NCI-H2081 treated with DMSO at 0.1 percent for 48 hours (cell line): ENCODE data around the gene ANAPC2.

Experiments used
- DNase-seq: peaks from one replicate; lab custom pipeline; 2025; lab: John Stamatoyannopoulos, UW

The ANAPC2 gene, protein sequence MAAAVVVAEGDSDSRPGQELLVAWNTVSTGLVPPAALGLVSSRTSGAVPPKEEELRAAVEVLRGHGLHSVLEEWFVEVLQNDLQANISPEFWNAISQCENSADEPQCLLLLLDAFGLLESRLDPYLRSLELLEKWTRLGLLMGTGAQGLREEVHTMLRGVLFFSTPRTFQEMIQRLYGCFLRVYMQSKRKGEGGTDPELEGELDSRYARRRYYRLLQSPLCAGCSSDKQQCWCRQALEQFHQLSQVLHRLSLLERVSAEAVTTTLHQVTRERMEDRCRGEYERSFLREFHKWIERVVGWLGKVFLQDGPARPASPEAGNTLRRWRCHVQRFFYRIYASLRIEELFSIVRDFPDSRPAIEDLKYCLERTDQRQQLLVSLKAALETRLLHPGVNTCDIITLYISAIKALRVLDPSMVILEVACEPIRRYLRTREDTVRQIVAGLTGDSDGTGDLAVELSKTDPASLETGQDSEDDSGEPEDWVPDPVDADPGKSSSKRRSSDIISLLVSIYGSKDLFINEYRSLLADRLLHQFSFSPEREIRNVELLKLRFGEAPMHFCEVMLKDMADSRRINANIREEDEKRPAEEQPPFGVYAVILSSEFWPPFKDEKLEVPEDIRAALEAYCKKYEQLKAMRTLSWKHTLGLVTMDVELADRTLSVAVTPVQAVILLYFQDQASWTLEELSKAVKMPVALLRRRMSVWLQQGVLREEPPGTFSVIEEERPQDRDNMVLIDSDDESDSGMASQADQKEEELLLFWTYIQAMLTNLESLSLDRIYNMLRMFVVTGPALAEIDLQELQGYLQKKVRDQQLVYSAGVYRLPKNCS

DNA sequence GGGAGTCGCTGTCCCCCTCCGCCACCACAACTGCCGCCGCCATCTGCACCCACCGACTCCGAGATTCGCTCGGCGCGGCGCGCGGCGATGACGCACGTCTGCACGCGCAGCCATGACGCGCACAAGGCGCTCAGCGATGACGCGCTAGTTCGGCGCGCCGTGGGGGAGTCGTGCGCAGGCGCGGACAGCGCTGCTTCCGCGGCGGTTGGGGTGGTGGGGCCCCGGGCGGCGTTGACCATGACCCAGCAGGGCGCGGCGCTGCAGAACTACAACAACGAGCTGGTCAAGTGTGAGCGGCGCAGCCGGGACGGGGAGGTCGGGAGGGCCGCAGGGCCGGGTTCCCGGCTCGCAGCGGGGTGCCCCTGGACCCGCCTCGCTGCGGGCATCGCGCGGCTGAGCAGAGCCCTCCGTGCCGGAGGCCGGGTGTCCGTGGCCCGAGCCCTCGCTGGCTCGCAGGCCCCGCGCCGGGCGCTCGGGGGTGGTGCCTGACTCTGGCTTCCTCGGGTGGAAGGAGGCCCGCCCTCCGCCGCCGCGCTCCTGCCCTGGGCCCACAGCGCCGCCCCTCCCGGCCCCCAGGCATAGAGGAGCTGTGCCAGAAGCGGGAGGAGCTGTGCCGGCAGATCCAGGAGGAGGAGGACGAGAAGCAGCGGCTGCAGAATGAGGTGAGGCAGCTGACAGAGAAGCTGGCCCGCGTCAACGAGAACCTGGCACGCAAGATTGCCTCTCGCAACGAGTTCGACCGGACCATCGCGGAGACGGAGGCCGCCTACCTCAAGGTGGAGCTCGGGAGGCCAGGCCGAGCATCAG lies at the start of gene ANAPC2, which contains the start of gene SSNA1:
Gene ANAPC2 (minus strand): TSS at position 71 of the 807 bp plus-strand sequence. CDS start 28 bp downstream, at position 43.
Gene SSNA1 (plus strand): TSS at position 187 of the 807 bp plus-strand sequence. CDS start 51 bp downstream, at position 238.
- DNase-seq: no peak

DNA sequence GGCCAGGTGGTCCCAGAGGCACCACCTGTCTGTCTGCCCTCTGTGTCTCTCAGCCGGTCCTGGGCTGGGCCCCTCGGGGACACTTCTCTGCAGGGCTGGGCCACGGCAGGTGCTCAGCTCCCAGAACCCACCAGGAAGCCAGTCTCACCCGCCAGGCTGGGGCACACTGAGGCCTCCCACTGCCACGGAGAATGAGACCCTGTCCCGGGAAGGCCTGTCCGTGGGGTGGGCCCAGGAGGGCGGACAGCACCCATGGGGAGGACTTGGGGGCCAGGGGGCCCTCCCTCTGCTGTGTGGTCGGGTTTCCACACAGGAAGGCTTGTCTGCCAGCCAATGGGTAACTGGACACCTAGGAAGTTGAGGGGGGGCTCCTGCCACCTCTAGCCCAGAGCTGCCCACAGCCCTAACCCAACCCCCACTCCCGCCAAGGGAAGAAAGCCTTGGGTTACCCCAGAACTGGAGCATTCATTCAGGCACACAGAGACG lies 48.6 kb upstream of the ANAPC2 start:
- no peak for DNase-seq

DNA sequence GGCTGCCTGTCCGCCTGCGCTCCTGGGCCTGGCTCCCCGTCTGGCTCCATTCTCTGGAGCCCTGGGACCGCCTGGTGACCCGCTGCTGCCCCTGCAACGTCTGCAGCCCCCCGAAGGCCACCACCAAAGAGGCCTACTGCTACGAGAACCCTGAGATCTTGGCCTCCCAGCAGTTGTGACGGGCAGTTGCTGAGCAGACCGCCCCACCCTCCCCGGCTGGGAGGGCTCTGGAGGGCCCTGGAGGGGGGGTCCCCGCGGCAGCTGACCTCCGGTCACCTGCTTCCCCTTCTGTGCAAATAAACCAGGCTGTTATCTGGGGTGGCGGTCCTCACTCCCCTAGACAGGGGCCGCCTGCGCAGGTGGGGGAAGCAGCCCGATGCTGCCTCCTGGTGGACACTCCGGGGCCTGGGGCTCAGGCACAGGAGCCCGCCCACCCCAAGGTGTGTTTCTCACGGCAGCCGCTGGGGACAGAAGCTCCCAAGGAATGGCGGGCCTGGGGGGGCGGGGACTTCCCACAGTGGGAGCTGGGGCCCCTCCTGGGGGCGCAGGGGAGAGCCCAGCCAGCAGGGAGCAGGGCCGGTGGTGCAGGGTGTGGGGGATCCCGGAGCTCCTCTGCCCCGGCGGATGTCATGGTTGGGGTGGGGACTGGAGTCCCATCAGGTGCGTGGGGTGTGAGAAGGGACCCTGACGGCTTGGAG lies 48.0 kb upstream of the ANAPC2 start:
- DNase-seq: peak; percentile 34

DNA sequence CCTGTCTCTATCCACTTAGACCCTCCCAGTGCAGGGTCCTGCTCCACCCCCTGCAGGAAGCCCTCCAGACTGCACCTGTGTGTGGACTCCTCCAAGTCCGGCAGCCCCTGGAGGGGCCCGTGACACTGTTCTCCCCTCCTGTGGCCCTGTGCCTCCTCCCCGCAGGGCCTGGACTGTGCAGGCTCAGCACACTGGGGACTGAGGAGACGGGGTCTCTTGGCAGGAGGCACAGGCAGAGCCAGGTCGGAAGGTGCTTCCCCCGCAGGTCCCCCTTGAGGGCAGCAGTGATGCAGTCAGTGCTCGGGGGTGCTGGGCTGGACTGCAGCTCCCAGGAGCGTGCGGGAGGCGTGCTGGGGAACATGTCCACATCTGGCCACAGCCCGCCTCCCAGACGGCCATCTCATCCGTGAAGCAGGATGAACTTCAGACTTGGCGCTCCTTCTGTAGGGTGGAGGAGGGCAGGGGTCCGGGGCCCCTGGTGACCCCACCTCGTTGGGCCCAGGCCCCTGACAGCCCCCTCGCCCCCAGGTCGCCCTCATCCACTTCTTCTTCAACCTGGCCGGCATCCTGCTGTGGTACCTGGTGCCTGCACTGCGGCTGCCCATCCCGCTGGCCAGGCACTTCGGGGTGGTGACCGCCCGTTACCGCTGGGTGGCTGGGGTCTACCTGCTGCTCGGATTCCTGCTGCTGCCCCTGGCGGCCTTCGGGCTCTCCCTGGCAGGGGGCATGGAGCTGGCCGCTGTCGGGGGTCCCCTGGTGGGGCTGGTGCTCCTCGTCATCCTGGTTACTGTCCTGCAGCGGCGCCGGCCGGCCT lies 47.3 kb upstream of the ANAPC2 start:
- DNase-seq: no peak

DNA sequence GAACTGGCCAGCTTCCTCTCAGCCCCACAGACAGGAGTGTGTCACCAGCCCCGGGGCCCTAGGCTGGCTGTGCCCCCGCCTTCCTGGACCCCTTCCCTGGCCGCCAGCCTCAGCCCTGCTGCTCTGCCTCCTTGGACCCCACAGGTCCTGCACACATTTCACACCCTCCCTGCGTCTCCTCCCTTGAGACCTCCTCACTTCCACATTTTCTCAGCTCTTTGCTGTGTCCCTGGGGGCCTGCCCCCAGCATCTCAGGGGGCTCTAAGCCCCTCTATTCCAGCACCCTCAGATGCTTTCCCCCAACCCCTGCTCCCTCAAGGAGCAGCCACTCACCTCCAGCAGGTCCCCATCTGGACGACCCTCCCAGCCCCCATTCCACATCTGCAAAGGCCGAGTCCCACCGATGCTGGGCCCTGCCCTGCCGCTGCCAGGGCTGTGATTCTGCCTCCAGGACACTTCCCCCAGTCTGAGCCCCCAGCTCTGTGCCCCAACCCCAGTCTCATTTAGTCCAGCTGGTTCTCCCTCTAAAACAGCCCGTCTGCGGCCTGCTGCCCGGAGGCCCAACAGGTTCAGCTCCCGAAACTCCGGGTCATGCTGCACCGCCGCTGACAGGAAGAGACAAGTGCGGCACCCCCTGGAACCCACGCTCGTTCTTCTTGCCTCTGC lies 46.5 kb upstream of the ANAPC2 start:
- no peak for DNase-seq

DNA sequence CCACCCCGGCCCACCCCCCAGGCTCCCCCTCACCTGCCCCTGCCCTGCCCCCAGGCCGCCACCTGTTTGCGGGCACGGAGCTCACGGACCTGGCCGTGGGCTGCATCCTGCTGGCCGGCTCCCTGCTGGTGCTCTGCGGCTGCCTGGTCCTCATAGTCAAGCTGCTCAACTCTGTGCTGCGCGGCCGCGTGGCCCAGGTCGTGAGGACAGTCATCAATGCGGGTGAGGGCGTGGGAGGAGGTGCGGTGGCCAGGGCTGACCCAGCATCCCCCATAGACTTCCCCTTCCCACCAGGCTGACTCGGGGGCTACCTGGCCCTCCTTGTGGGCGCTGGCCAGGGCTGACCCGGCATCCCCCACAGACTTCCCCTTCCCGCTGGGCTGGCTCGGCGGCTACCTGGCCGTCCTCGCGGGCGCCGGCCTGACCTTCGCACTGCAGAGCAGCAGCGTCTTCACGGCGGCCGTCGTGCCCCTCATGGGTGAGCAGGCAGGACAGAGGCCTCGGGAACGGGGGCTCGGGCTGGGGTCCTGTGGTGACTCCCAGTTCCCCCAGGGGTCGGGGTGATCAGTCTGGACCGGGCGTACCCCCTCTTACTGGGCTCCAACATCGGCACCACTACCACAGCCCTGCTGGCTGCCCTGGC lies 45.8 kb upstream of the ANAPC2 start:
- no peak for DNase-seq

DNA sequence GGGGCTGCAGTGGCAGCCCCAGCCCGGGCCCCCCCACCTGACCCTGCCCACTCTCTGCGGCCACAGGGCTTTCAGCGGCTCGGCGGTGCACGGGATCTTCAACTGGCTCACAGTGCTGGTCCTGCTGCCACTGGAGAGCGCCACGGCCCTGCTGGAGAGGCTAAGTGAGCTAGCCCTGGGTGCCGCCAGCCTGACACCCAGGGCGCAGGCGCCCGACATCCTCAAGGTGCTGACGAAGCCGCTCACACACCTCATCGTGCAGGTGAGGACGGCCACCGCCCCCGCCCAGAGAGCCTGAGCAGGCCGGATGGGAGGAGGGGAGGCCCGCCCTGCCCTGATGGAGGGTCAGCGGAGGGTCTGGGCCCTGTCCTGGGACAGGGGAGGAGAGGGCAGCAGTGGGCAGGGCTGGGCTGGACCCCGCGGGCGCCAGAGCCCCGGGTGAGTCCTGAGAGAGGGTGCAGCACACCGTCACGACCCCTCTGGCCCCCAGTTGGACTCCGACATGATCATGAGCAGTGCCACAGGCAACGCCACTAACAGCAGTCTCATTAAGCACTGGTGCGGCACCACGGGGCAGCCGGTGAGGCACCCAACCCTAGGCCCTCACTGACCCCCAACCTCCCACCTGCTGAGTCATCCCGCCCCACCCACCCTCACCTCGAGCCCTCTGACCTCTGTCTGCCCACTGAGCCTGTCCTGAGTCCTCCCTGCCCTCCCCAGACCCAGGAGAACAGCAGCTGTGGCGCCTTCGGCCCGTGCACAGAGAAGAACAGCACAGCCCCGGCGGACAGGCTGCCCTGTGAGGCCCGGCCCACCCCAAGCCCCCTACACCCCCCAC lies 45.0 kb upstream of the ANAPC2 start:
- DNase-seq: no peak

DNA sequence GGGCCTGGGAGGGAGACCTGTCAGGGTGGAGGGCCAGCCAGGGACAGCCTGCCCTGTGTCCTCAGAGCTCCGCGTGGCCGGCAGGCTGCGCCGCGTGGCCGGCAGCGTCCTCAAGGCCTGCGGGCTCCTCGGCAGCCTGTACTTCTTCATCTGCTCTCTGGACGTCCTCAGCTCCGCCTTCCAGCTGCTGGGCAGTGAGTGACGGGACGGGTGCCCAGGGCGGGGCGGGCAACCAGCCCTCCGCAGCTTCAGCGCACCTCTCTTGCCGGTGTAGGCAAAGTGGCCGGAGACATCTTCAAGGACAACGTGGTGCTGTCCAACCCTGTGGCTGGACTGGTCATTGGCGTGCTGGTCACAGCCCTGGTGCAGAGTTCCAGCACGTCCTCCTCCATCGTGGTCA lies 44.1 kb upstream of the ANAPC2 start:
- DNase-seq: no peak

DNA sequence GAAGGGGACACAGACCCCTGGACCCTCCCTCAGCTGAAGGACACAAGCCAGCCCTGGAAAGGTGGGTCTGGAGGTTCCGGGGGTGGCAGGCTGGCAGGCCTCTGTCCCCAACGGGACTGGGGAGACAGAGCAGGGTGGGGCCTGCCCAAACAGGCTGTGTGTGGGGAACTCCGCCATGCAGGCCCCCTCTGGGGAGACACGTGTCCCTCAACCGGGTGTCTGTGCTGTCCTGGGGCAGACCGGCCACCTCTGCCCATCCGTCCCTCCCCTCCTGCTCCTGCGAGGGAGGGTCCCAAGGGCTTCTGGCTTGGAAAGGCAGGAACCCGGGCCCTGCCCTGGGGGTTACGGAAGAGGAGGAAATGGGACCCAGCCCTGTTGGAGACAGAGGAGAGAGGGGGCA lies 43.7 kb upstream of the ANAPC2 start:
- no peak for DNase-seq

DNA sequence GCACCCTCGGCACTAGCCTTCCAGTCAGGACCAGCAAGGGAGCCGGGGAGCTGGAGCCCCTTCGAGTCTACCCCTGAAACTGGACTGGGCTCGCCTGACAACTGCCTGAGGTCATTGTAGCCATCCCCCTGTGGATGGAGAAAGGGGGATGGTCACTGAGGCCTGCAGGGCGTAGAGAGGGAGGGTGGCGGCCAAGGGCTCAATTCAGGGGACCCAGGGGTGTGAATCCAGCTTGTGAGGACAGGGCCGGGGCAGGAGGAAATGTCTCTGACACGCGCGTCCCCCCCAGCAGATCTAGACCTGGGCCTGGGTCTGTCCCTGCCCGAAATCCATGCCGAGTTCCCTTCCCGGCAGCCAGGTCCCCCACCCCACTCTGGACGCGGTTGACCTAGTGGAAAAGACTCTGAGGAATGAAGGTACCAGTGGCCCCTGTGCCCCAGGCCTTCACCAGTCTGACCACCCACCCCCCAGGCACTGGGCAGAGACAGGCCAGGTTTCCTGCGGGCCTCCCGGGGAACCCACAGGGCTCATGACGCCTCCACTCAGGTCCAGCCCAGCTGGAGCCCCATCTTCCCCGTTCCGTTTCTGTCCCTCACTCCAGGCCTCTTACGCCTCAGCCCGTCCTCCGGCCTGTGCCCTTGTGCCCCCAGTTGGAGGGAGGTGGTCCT lies 43.1 kb upstream of the ANAPC2 start:
- no peak for DNase-seq

DNA sequence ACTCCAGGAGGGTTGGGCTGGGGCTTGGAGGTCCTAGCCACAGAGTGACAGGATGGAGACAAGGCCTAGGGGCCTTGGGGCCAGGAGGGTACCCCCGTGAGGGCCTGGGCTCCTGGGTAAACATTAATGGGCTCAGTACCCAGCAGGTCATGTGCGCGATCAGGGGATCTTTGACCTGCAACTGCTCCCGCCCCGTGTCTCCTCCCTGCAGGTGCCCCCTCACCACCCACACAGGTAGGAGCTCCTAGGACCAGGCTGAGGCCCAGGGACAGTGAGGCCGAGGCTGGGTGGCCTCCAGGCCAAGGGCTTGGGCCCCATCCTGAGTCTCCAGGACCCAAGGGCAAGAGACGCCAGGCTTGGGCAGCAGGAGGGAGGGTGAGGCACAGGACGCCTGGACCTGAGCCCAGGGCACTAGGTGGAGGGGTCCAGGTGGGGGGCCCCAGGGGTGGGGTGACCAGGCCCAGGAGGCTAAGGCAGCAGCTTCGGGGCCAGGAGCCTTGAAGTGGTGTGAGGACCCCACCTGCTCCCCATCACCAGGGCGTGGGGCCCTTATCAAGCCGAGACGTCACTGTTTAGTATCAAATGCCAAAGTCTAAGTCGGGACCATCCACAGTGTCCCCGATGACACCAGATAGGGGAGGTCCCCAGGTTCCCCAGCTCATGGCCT lies 42.5 kb upstream of the ANAPC2 start, which contains the start of gene SLC34A3:
Gene SLC34A3 (plus strand): TSS at position 197 of the 667 bp plus-strand sequence. CDS start 802 bp downstream, outside the sequence.
- DNase-seq: no peak

DNA sequence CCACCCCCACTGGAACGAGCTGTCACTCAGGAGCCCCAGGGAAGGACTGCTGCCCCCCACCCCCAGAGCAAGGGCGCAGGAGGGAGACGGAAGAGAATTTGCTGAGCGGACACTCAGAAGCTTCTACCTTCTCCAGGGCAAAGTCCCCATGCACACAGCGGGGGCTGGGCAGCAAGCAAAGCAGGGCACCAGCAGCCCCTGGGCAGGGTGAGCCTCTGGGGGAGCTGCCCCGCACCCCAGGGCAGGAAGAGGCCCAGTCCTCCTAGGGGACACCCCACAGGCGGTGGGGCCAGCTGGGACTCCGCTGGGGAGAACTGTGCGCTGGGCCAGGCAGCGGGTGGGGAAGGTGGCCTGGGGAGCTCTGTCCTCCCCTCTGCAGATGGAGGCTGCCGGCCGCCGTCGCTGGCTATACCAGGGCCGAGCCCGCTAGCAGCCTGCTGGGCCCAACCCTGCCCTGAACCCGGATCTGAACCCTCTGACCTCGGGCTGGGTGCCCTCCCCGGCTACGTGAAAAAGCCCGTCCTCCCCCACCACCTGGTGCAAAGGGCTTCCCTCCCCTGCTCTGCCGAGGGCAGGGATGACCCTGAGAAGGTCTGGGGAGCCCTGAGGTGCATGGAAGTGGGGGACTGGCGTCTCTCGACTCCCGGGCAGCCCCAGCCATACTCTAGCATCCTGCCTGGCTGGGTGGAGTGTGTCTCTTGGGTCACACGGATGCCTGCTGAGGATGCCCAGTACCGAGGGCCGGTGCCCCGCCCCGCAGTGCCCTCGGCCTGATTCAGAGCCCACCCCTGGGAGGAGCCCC lies 41.7 kb upstream of the ANAPC2 start:
- no peak for DNase-seq

DNA sequence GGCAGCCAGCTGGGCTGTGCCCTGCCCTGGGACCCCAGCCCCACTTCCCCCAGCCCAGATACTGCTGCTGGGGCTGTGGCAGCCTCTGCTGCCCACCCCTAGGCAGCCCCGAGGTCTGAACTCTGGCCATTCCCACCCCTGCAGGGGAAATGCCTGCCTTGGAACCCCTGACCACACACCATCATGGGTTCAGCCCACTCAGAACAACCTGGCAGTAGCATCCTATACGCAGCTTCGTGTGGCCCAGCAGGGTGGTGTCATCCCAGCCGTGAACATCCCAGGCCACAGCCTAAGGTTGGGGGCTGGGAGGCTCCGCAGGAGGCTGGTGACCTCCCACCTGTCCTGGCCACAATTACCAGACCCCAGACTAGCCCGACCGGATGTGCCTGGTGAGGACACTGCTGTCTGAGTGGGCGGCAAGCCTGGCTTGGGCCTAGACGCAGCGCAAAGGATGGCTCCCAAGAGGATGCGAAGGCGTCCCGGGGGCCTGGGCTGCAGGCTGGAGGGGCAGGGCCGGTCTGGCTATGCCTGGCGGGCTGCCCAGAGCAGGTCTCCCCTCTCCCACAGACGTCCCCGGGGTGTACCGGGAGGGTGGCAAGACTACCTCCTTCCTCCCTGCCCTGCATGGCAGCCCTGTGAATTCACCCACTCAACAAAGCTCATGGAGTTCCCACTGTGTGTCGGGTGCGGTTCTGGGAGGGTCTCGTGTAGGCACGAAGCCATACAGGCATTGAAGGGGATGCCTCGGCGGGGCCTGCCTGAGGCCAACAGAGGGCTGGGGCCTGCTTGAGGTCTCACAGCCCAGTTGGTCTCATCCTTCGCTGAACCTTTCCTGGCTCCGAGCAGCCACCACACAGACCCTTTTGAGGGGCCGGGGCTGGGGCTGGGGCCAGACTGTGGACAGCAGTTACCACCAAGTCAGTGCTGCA lies 40.9 kb upstream of the ANAPC2 start:
- DNase-seq: no peak

DNA sequence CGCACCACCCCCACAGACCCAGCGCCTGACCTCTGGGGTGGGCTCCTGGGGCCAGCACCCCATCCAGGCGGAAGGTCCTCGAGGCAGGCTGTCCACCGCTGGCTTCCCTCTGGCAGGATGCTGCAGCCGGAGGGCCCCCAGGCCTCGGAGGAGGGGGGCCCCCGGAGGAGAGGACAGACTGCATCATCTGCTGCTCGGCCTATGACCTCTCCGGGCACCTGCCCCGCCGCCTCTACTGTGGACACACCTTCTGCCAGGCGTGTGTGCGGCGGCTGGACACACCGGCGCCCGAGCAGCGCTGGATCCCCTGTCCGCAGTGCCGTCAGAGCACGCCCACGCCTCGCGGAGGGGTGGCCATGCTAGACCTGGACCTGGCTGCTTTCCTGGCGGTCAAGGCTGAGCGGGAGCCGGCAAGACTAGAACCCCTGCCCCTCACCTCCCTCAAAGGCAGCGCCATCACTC lies 40.2 kb upstream of the ANAPC2 start:
- no peak for DNase-seq

DNA sequence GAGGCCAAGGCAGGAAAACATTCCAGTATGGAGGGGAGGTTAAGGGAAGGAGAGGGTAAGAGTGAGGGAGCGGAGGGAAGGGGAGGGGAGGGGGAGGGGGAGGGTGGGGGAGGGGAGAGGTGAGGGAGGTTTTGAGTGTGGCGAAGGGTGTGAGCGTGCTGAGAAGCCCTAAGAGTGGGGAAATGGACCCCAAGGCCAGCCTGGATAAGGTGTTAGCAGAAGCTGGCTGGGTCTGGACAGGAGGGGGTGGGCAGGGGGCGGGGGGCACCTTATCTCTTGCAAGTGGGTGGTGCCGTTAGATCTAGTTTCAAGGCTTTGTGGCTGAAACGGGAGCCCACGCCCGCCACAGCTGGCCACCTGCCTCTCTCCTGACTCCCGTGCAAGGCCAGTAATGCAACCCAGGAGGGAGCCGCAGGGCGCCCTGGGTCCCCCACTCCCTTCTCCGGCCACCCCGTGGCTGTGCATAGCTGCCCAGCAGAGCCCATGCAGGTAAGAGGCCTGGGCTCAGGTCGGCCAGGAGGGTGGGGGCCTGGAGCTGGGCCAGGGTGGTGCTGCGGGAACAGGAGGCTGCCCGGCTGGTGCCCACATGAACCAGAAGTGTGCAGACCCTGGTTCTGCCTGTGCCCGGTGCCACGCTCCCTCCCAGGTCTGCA lies 39.6 kb upstream of the ANAPC2 start:
- no peak for DNase-seq
